Spleen (tissue), 7 donors: Measurements from ENCODE around the gene ADAMTS14.

Source experiments
- POLR2A ChIP-seq, 3 donors: fragments of 450-650 bp; IDR thresholded peaks; one replicate each; pipeline ENCODE4 v1.5.1; 2017; ENCODE audit warnings: antibody characterized with exemption in 3 of 3, mild to moderate bottlenecking in 1 of 3
- POLR2AphosphoS5 ChIP-seq, 3 donors: sonication (generic); formaldehyde crosslinking; IDR thresholded peaks; one replicate each; pipeline ENCODE4 v1.5.1; 2017; ENCODE audit warnings: antibody characterized with exemption in 3 of 3
- TF ChIP-seq, protein P1 (sequence below), 11 experiments: fragments of 200-600 bp in 7 of 11; fragments of 450-650 bp in 4 of 11; sonication (generic) in 4 of 11; IDR thresholded peaks in 8 of 11; conservative IDR thresholded peaks in 3 of 11; 1 replicate in 7 of 11; 2 replicates in 4 of 11; pipeline versions ENCODE4 v1.4.0 to v1.8.0; 2016 to 2021; ENCODE audit warnings: antibody characterized with exemption in 11 of 11, inconsistent platforms in 4 of 11, mild to moderate bottlenecking in 1 of 11
- donor health status: DM: no; HTN: no; CAD: no; lungs with moderate emphysema.
- donor health status: DM: no; HTN: no; CAD: no.
- donor health status: DM: no; HTN: no; CAD: no.

DNA sequence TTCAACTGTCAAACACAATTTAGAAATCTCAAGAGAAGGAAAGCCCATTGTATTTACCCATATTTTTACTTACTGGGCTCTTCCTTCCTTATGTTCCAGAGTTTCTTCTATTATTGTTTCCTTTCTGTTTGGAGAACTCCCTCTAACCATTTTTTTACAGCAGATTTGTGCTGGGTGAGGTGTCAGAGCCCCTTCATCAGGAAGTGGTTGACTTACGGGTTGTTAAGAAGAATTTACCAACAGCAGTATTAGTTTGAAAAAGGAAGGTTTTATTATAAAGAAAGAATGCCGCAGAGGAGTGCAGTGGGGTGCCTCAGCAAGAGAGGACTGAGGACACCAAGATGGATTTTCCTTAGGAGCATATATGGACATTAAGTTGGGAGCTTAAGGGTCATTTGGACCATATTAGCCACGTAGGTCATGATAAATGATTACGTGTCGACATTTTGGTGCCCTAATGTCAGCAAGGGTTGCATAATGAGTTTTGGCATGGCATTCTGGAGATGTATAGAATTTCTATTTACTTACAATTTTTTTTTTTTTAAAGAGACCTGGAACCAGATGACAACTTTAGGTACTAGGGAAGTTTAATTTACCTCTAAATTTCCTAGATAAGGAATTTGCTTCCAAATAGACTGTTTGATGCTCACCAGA is 119.2 kb downstream of the ADAMTS14 start:
- TF ChIP-seq POLR2AphosphoS5 (IDR thresholded peaks at IDR 0.05) (no peak), POLR2A (IDR thresholded peaks at IDR 0.05) (no peak)
- TF ChIP-seq, protein P1, sequence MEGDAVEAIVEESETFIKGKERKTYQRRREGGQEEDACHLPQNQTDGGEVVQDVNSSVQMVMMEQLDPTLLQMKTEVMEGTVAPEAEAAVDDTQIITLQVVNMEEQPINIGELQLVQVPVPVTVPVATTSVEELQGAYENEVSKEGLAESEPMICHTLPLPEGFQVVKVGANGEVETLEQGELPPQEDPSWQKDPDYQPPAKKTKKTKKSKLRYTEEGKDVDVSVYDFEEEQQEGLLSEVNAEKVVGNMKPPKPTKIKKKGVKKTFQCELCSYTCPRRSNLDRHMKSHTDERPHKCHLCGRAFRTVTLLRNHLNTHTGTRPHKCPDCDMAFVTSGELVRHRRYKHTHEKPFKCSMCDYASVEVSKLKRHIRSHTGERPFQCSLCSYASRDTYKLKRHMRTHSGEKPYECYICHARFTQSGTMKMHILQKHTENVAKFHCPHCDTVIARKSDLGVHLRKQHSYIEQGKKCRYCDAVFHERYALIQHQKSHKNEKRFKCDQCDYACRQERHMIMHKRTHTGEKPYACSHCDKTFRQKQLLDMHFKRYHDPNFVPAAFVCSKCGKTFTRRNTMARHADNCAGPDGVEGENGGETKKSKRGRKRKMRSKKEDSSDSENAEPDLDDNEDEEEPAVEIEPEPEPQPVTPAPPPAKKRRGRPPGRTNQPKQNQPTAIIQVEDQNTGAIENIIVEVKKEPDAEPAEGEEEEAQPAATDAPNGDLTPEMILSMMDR (IDR thresholded peaks at IDR 0.05 in 8 of 11, conservative IDR thresholded peaks at IDR 0.05 in 3 of 11) = no peak
